ENCODE data around the gene ABCC9.
"Not testable (repeated sequence)": the region's sequence is repeated elsewhere in the genome, so short reads cannot be mapped to it uniquely, and the experiment has no call there.

ABCC9 gene

GRCh38 chr12:21933656-21934055 is 7.6 kb downstream of the ABCC9 start:
- no peak for DNase-seq (ENCODE audit: low read depth in 3 of 3)

DNA sequence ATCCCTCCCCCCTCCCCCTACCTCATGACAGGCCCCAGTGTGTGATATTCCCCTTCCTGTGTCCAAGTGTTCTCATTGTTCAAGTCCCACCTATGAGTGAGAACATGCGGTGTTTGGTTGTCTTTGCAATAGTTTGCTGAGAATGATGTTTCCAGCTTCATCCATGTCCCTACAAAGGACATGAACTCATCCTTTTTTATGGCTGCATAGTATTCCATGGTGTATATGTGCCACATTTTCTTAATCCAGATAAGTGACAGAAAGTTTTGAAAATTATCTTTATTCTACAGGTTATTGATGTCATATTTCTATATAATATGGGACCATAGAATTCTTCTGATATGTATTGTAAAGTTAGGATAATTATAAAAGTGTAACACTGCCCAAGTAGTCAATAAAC is 11.3 kb downstream of the ABCC9 start:
- not testable (repeated sequence) for DNase-seq (ENCODE audit: low read depth in 3 of 3)

DNA sequence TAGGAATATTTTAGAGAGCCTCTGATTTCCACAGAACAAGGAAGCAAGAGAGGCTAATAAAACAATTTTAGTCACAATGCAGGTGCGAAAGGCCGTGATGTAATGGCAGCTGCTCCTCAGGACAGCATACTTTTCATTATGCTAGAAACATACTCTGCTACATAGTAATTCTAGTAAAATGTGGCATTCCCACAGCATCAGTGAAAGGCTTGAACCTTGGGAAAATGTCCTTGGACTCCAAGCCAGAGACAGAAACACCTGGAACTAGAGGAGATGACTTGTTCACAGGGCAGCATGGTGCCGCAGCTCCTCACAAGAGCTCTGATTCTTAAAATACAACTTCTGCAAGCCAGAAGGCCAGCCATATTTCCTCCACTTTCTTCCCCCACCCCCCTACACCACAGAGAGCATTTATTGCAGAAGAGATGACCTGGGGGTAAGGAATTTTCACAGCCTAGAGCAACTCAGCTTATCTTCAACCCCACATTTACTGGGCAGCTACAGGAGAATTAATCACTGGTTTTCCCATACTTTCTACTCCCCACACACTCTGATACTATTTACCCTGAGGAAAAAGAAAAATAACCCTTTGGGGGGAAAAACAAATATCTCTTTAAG is 15.8 kb downstream of the ABCC9 start:
- DNase-seq (ENCODE audit: low read depth in 3 of 3) = no peak

GRCh38 chr12:21921436-21921835 is 19.8 kb downstream of the ABCC9 start:
- no peak for DNase-seq (ENCODE audit: low read depth in 3 of 3)

DNA sequence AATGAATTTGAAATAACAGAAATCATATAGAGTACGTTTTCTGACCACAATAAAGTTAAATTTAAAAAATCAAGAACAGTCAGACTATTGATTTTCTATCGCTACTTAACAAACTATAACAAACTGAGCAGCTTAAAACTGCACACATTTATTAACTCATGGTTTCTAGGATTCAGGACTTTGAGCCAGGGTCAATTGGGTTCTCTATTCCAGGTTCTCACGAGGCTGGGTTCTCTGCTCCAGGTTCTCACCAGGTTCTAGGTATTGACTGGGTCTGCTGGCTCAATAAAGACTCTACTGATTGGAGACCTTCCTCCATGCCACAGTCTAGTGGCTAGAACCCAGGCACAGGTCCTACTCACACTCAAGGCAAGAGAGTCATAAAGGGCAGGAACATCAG is 22.8 kb downstream of the ABCC9 start:
- DNase-seq (ENCODE audit: low read depth in 3 of 3) = no peak

DNA sequence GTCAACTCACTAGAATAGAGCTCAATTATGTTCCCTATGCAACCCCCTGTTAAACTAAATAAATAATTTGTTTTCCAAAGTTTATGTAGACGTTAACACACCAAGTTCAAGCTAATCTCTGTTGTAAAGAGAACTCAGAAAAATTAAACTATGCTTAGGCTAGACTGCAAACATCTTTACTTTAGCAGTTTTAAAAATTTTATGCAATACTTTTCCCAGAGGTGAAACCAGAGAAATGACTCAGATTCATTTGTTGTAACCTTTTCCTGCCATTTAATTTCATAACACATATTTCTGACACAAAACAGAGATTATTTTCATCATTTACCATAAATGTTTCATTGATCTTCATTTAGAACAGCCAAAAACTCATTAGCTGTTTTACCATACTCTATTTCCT is 27.4 kb downstream of the ABCC9 start:
- DNase-seq (ENCODE audit: low read depth in 3 of 3) = no peak

GRCh38 chr12:21912318-21912717 is 28.9 kb downstream of the ABCC9 start:
- DNase-seq (ENCODE audit: low read depth in 3 of 3) = no peak

DNA sequence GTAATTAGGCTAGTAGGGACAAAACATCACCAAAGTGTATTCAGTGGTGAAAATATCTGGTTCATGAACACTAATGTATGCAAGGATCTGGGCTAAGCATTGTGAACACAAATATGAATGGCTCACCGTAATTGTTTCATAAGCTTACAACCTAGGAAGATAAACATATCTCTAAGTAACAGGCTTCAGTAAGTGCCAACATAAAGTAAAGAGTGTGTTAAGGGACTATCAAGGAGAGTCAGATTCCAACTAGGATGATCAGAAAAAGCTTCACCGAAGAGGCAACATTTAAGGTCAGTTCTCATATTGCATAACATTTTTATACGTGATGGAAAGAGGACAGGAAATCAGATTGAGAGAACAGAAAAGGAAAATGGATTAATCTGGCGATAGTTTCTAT is 29.4 kb downstream of the ABCC9 start:
- DNase-seq (ENCODE audit: low read depth in 3 of 3) = no peak

DNA sequence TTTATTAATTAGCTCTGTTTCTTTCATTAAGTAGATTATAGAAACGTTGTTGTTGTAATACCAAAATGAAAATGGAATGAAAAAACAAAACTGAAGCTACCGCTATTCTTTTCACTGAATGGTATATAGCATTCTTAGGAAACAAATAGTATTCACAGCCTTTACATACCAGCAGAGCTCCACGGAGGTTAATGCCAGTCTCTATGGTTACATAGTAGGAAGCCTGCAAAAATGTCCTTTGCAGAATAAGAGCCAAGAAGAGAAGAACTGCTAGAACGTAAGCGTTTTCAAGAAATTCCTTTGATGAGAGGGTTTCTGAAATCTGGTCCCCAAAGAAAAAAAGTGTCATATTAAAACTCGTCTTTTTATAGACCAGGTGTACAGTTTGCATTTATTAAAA is 30.6 kb downstream of the ABCC9 start:
- DNase-seq (ENCODE audit: low read depth in 3 of 3) = no peak

DNA sequence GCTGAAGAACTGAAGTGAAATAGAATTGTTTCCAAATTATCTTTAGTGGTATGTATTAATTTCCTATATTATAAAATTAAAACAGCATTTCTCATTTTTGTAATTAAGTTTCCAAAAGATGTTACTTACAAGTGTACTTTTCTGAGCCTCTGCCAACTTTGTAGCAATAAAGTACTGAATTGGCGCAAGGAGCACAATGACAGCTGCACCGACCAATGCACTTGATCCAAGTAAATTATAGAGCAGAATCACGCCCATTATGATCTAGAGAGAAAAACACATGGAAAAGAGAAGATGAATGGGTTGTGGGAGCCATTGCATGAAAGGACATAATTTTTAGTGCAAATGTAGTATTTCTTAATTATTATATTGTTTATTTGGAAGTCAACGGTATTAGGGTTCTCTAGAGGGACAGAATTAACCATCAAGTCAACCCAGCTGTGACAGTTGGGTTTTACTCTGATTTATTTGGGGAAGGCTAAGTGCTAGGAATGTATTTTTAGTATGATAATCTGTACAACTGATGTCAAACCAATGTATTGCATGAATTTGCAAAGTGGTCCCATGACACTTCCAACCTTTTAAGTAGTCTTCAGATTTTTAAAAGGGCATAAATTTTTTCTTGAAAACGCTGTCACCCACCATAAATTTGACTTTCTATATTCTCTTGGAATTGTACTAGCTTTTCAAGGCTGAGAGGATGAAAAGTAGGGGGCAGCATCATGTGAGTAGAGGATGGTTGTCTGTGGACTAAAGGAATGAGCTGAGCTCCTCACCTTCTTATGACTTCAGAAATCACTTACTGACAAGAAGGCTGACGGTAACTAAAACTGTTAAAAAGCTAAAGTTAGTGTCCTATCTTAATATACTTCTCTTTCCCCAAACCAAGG is 33.0 kb downstream of the ABCC9 start:
- no peak for DNase-seq (ENCODE audit: low read depth in 3 of 3)

DNA sequence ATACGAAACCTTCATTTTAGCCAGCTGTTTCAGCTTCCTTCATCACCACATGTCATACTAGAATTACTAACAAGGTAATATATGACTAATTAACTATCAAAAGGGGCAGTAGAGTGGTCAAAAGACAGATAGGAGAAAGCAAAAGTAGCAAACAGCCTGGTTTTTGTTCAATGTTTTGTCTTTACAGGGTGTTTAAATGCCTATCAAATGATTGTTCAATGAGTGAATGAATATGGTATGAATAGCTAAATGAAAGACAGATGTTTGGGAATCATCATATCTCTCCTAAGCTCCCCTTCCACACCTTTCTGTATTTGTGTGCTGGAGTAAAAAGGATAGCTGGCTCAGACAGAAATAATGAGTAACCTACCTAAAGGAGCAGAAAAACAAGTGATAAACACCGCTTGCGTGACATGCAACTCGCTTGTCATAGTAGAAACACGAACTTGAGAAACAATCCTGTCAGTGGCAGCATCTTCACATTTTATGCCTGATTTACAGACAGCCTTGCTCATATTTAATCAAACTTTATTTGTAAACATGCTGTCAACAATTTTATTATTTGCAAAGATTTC is 34.2 kb downstream of the ABCC9 start:
- DNase-seq (ENCODE audit: low read depth in 3 of 3) = no peak

GRCh38 chr12:21899532-21899931 is 41.7 kb downstream of the ABCC9 start:
- not testable (repeated sequence) for DNase-seq (ENCODE audit: low read depth in 3 of 3)

DNA sequence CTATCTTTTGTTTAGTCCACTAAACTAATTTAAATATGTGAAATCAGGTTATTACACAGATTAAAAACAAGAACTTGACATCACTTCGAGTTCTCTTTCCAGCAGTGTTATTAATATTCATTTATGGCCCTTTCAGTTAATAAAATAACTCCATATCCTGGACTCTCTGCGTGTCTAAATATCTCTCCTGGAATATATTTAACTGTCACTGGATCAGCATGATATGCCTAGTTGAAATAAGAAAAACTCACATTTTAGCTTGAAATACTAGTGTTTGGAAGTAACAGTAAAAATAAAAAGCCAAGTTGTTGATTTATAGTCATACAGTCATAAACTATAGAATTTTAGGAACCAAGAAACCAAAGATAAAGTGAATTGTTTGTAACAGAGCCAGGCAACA is 45.6 kb downstream of the ABCC9 start:
- no peak for DNase-seq (ENCODE audit: low read depth in 3 of 3)

DNA sequence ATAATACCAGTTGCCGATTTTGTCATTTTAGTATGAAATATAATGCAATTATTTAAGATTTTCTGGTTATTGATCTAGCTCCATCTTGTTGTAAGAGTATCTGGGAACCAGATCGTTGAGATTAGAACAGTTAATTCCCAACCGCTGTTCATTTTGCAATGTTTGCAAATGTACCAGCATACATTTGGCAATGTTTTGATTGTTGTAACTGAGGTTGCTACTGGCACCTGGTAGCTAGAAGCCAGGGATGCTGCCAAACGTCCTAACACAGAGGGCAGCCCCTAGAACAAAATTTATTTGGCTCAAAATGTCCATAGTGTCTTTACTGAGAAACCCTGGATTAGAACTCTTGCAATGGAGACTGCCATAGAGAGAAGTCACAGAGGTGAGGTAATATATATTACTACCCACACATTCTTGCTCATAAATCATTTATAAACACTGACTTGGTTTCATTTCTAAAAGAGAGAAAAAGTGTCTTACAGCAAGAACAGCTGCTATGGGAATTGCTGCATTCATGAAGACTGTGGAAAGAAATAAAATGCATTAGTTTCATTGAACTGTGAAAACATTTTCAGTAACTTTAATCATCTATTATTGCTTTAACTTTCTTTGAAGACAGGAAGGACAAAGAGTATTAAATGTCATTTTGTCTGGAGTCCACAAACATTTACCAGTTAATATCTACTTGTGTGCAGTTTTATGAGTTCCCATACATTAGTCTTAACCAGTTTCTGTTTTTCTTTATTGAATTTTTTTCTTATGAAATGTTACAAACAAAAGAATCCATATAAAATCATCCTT is 46.2 kb downstream of the ABCC9 start:
- DNase-seq (ENCODE audit: low read depth in 3 of 3) = no peak

DNA sequence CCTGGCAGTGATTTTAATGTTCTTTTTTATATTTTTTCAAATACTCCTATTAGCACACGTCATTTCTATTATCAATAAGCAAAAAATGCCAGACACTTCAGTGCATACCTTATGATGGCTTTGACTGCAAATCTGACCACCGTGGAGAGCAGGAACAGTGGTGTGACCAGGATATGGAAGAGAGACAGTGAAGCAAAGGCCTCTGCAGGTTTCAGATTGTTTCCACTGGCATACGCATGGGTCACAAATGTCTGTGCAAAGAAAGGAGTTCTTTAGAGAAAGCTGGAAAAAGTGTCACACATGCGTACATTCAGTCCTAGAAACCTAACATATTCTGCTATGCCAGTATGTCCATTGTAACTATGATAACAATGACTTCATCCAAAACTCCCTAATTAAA is 47.3 kb downstream of the ABCC9 start:
- no peak for DNase-seq (ENCODE audit: low read depth in 3 of 3)

GRCh38 chr12:21892341-21892740 is 48.9 kb downstream of the ABCC9 start:
- no peak for DNase-seq (ENCODE audit: low read depth in 3 of 3)

DNA sequence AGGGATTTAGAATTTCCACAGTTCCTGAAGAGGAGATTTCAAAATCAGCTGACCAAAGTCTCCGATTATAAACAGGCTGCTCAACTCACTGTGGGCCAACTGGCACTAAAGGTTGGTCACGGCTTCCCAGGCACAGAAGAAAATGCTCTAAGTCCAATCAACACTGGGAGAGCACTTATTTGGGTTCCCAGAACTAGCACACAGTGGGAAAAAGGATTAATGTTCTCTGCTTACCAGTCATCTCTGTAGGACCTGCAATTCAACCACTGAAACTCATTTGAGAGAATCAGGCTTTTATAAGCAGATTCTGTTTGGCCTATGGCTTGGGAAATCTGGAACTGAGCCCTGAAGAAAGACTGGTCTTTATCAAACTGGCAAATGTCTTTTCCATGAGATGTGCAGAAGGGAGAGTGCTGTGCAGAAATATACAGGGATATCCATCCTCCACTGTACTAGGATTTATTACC is 49.4 kb downstream of the ABCC9 start:
- no peak for DNase-seq (ENCODE audit: low read depth in 3 of 3)

- no peak for DNase-seq (ENCODE audit: low read depth in 3 of 3)
These were observed 52.9 kb downstream of the ABCC9 start for GRCh38 chr12:21888276-21888863.

GRCh38 chr12:21884936-21885335 is 56.3 kb downstream of the ABCC9 start:
- no peak for DNase-seq (ENCODE audit: low read depth in 3 of 3)

DNA sequence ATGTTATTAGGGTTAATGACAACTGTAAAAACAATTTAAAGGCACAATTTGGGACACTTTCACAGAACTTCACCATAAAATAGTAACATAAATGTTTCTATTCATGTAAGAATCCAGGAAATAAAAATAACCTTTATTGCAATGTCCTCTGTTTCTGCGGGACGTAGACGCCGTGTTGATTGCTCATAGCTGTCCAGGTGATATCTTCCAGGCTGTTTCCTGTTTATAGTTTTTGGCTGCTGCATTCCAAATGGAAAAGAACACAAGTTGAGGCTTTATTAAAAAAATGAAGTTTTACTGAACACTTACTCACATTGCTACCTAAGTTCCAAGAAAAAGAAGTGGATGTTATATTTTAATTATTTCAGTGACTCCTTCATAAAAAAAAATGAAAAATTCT is 58.6 kb downstream of the ABCC9 start:
- no peak for DNase-seq (ENCODE audit: low read depth in 3 of 3)

DNA sequence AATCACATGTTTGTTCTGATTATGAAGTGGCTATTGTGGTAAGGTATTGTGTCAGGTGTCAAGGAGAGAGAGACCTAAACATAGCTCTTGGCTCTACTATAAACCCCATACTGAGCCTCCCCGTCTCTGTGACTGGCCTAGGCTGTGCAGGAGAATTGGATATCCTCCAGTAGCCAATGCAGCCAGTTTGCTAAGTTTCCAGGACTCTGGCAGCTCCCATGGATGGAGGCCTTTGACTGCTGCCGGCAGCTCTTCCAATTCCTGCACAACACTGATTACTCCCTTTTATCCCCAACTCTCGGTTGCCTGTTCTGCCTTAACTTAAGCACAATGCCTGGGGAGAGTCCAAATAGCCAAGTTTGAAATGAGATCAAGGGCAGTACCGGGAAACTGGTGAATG is 59.3 kb downstream of the ABCC9 start:
- DNase-seq (ENCODE audit: low read depth in 3 of 3) = no peak

GRCh38 chr12:21879312-21879711 is 61.9 kb downstream of the ABCC9 start:
- DNase-seq (ENCODE audit: low read depth in 3 of 3) = no peak

Data from stimulated activated CD4-positive, alpha-beta T cell treated with anti-CD3 and anti-CD28 coated beads, TNF-alpha, amount 100 ng/mL, for 48 hours (primary cell).